GM23338 (cell line): ENCODE results near the gene GABARAP. TPM values are rescaled to one million over a fixed set of nuclear protein-coding genes. Genes with fewer than 3 reads are reported as not detected.

Experiments used
- ATAC-seq: fragments of 200-7000 bp; cut with Tn5 transposase; 3 replicates; pipeline ENCODE4 v1.9.1; 2020
- DNase-seq: peaks from one replicate; pipeline ENCODE4 v3.0.0-alpha.2; 2015; ENCODE audit warnings: low spot score
- H2AFZ ChIP-seq: fragments of 200-600 bp; sonication (generic); 2 replicates; pipeline ENCODE4 v1.8.0; 2016; ENCODE audit warnings: antibody characterized with exemption, mild to moderate bottlenecking, moderate library complexity
- H3F3A ChIP-seq: fragments of 200-600 bp; sonication (generic); replicated peaks from 2 replicates; pipeline ENCODE4 v1.8.0; 2017; ENCODE audit warnings: antibody characterized with exemption, mixed run types, low read depth
- H3K27ac ChIP-seq: fragments of 200-600 bp; sonication (generic); 2 replicates; pipeline ENCODE4 v1.6.1; 2016; ENCODE audit warnings: low read depth
- H3K27me3 ChIP-seq: fragments of 200-600 bp; sonication (generic); 2 replicates; pipeline ENCODE4 v1.8.0; 2016; ENCODE audit warnings: mild to moderate bottlenecking, mixed run types, moderate library complexity; ENCODE audit not compliant: insufficient read depth
- H3K36me3 ChIP-seq: fragments of 200-600 bp; sonication (generic); 2 replicates; pipeline ENCODE4 v1.8.0; 2016; ENCODE audit warnings: mild to moderate bottlenecking; ENCODE audit not compliant: insufficient read depth
- H3K4me1 ChIP-seq: fragments of 200-600 bp; sonication (generic); 2 replicates; pipeline ENCODE4 v1.8.0; 2016; ENCODE audit warnings: mild to moderate bottlenecking, moderate library complexity; ENCODE audit not compliant: insufficient read depth
- H3K4me2 ChIP-seq: fragments of 200-600 bp; sonication (generic); 2 replicates; pipeline ENCODE4 v1.7.1; 2017; ENCODE audit warnings: mixed run types
- H3K4me3 ChIP-seq: fragments of 200-600 bp; sonication (generic); 2 replicates; pipeline ENCODE4 v1.6.1; 2016; ENCODE audit warnings: mixed run types
- H3K79me2 ChIP-seq: fragments of 200-600 bp; sonication (generic); replicated peaks from 2 replicates; pipeline ENCODE4 v1.8.0; 2017; ENCODE audit warnings: mild to moderate bottlenecking; ENCODE audit not compliant: insufficient read depth
- H3K9me2 ChIP-seq: fragments of 200-600 bp; sonication (generic); 2 replicates; pipeline ENCODE4 v1.8.0; 2017; ENCODE audit not compliant: insufficient read depth
- H4K20me1 ChIP-seq: fragments of 200-600 bp; sonication (generic); replicated peaks from 2 replicates; pipeline ENCODE4 v1.8.0; 2017; ENCODE audit warnings: mild to moderate bottlenecking; ENCODE audit not compliant: insufficient read depth
- H3K27ac Mint-ChIP-seq: 2 replicates; pipeline ENCODE4 v1.8.0; 2020; ENCODE audit warnings: inconsistent platforms, mild to moderate bottlenecking, moderate library complexity, mixed read lengths
- H3K27me3 Mint-ChIP-seq: 3 replicates; pipeline ENCODE4 v1.8.0; 2022; ENCODE audit warnings: low read depth, mild to moderate bottlenecking, moderate library complexity, mixed read lengths, inconsistent platforms; ENCODE audit not compliant: insufficient read depth, poor library complexity
- H3K36me3 Mint-ChIP-seq: 3 replicates; pipeline ENCODE4 v1.8.0; 2021; ENCODE audit warnings: low read depth, mild to moderate bottlenecking, inconsistent platforms, moderate library complexity, mixed read lengths
- H3K4me1 Mint-ChIP-seq: 3 replicates; pipeline ENCODE4 v1.8.0; 2020; ENCODE audit warnings: mild to moderate bottlenecking, inconsistent platforms, mixed read lengths
- H3K4me3 Mint-ChIP-seq: 3 replicates; pipeline ENCODE4 v1.8.0; 2021; ENCODE audit warnings: moderate library complexity, mild to moderate bottlenecking, inconsistent platforms, mixed read lengths
- H3K9me3 Mint-ChIP-seq: 3 replicates; pipeline ENCODE4 v1.8.0; 2020; ENCODE audit warnings: moderate library complexity, mild to moderate bottlenecking, inconsistent platforms, mixed read lengths
- CREB1 ChIP-seq: fragments of 250-450 bp; sonication (Bioruptor Pico); IDR thresholded peaks from 2 replicates; pipeline ENCODE4 v1.5.0; 2020; ENCODE audit warnings: low read depth, mild to moderate bottlenecking, moderate library complexity
- ETS1 ChIP-seq: IDR thresholded peaks from 2 replicates; pipeline ENCODE4 v1.6.1; 2016; ENCODE audit warnings: antibody characterized with exemption
- EZH2 ChIP-seq: fragments of 200-600 bp; sonication (generic); IDR thresholded peaks from one replicate; pipeline ENCODE4 v1.8.0; 2017; ENCODE audit warnings: antibody characterized with exemption, mild to moderate bottlenecking, low read depth; ENCODE audit not compliant: unreplicated experiment
- EZH2phosphoT487 ChIP-seq: fragments of 200-600 bp; sonication (generic); IDR thresholded peaks from one replicate; pipeline ENCODE4 v1.8.1; 2018; ENCODE audit warnings: antibody characterized with exemption; ENCODE audit not compliant: unreplicated experiment
- JUNB ChIP-seq: IDR thresholded peaks from one replicate; pipeline ENCODE4 v1.6.1; 2016; ENCODE audit warnings: antibody characterized with exemption; ENCODE audit not compliant: unreplicated experiment
- NANOG ChIP-seq: IDR thresholded peaks from 2 replicates; pipeline ENCODE4 v1.6.1; 2016; ENCODE audit warnings: antibody characterized with exemption, borderline replicate concordance
- POLR2AphosphoS5 ChIP-seq: IDR thresholded peaks from 2 replicates; pipeline ENCODE4 v1.6.1; 2016; ENCODE audit warnings: antibody characterized with exemption, low read depth
- STAT1 ChIP-seq: IDR thresholded peaks from one replicate; pipeline ENCODE4 v1.6.1; 2016; ENCODE audit warnings: antibody characterized with exemption; ENCODE audit not compliant: unreplicated experiment
- ZNF114 ChIP-seq: fragments of 250-450 bp; sonication (Bioruptor Pico); IDR thresholded peaks from 2 replicates; pipeline ENCODE4 v1.5.0; 2020; ENCODE audit warnings: mild to moderate bottlenecking, moderate library complexity
- ZNF331 ChIP-seq: fragments of 250-450 bp; sonication (Bioruptor Pico); IDR thresholded peaks from 2 replicates; pipeline ENCODE4 v1.5.0; 2020; ENCODE audit warnings: low read depth, mild to moderate bottlenecking, moderate library complexity
- ZNF462 ChIP-seq: fragments of 250-450 bp; sonication (Bioruptor Pico); IDR thresholded peaks from 2 replicates; pipeline ENCODE4 v1.5.0; 2020; ENCODE audit warnings: mild to moderate bottlenecking, moderate library complexity
- polyA plus RNA-seq: library from polyadenylated mRNA; unstranded; fragments of >200 nt; fragmentation: Nextera tagmentation; extraction: Ambion mirVana; gene quantifications from 2 replicates; pipeline ENCODE4 v1.2.1, GENCODE V29; 2016
- total RNA-seq: library from RNA; depleted of rRNA; stranded (reverse); fragments of >200 nt; shearing (Covaris generic); gene quantifications from 2 replicates; pipeline ENCODE4 v1.2.3, GENCODE V29; 2014

The GABARAP gene
- total and polyA plus RNA-seq, 2 experiments from 2014 or later = 128 to 520 TPM

GRCh38 chr17:7281953-7282751 lies 39.9 kb upstream of the GABARAP start:
- Histone ChIP-seq H3K79me2 (no peaks in the 10 kb centered on the region), H2AFZ (peak overlapping the region; percentile 74), H3K9me2 (no peaks in the 10 kb centered on the region), H4K20me1 (peaks cover 3% of the 10 kb centered on the region; the same call in 1 of the 2 replicates), H3K4me3 (peak overlapping the region; percentile 89), H3K27ac (no peak overlapping the region), H3K4me2 (peak overlapping the region; percentile 86), H3K4me1 (peaks cover 13% of the 10 kb centered on the region; the same call in 1 of the 2 replicates), H3K36me3 (peaks cover 5% of the 10 kb centered on the region; the same call in 1 of the 2 replicates), H3F3A (peaks cover 15% of the 10 kb centered on the region; the same call in 1 of the 2 replicates), H3K27me3 (peaks cover 10% of the 10 kb centered on the region)
- peaks cover 7% of the 10 kb centered on the region for H3K36me3 Mint-ChIP-seq
- peaks cover 19% of the 10 kb centered on the region for H3K27me3 Mint-ChIP-seq
- H3K4me3 Mint-ChIP-seq = peak overlapping the region; percentile 59
- DNase-seq = peak; percentile 45
- H3K27ac Mint-ChIP-seq = no peak overlapping the region
- peaks cover 24% of the 10 kb centered on the region for H3K4me1 Mint-ChIP-seq
- peak; percentile 6 for ATAC-seq
- TF ChIP-seq POLR2AphosphoS5 (no peak), NANOG (no peak)
- H3K9me3 Mint-ChIP-seq = no peaks in the 10 kb centered on the region; the same call in 2 of the 3 replicates

- Histone ChIP-seq H3K4me2 (peak within 1 kb of the TSS; percentile 86), H2AFZ (peak within 1 kb of the TSS; percentile 76), H3K9me2 (no peaks in the 10 kb centered on the region), H3F3A (peaks cover 15% of the 10 kb centered on the region; the same call in 1 of the 2 replicates), H3K27ac (no peak within 1 kb of the TSS), H4K20me1 (peaks cover 3% of the 10 kb centered on the region; the same call in 1 of the 2 replicates), H3K4me3 (peak within 1 kb of the TSS; percentile 89), H3K79me2 (no peaks in the 10 kb centered on the region), H3K4me1 (peaks cover 13% of the 10 kb centered on the region; the same call in 1 of the 2 replicates), H3K27me3 (peaks cover 10% of the 10 kb centered on the region), H3K36me3 (peaks cover 5% of the 10 kb centered on the region; the same call in 1 of the 2 replicates)
- Mint-ChIP-seq H3K9me3 (no peaks in the 10 kb centered on the region; the same call in 2 of the 3 replicates), H3K27ac (no peak within 1 kb of the TSS), H3K36me3 (peaks cover 5% of the 10 kb centered on the region), H3K27me3 (peaks cover 17% of the 10 kb centered on the region), H3K4me3 (peak within 1 kb of the TSS; percentile 59), H3K4me1 (peaks cover 24% of the 10 kb centered on the region)
- DNase-seq (peak; percentile 99), ATAC-seq (peak; percentile 71)
- TF ChIP-seq POLR2AphosphoS5 (no peak), ZNF114 (CRISPR knock-in tag) (no peak), ETS1 (no peak), EZH2 (no peak), JUNB (no peak), ZNF462 (CRISPR knock-in tag) (no peak), ZNF331 (CRISPR knock-in tag) (no peak), NANOG (no peak), STAT1 (no peak), CREB1 (no peak), EZH2phosphoT487 (no peak)
Observed at GRCh38 chr17:7281074-7281952, 39.1 kb upstream of the GABARAP start, which contains the start of gene SLC2A4. Gene SLC2A4, plus strand, starts transcription at chr17:7281718. Its CDS starts 217 bp downstream, at chr17:7281935.
